ENCODE data around the gene JAM3.

JAM3 gene

DNA sequence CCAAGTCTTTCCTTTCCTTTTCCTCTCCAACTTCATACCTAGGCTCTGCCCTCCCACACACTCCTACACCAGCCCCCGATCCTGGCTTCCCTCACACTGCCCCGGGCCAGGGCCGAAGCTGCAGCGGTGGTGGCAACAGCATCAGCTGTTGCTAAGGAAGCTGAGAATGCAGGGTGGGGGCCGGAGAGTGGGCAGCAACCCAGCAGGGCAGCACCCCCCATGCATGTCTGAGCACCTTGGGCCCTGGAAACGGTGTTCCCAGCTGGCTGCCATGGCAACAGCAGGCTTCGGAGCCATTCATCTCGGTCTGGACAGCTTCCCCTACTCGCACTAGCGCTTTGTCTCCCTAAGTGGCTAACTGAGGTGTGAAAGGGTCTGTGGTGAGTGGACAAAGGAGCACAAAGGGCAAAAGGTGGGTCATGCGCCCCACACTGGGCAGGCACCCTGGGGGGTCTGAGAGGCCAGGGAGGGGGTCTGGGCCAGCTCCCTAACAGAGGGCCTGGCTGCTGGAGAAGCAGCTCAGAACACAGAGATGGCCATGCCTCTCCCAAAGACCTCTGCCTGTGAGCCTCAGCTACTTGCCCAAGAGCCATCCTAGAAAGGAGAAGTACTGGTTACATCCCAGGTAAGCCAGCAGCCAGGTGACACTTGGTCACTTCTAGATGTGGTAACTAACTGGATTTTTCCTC lies 42.1 kb upstream of the JAM3 start:
- no peak overlapping the region for H3K4me3 ChIP-seq (ENCODE audit: low read depth, low read length)
- TF ChIP-seq, protein P1, sequence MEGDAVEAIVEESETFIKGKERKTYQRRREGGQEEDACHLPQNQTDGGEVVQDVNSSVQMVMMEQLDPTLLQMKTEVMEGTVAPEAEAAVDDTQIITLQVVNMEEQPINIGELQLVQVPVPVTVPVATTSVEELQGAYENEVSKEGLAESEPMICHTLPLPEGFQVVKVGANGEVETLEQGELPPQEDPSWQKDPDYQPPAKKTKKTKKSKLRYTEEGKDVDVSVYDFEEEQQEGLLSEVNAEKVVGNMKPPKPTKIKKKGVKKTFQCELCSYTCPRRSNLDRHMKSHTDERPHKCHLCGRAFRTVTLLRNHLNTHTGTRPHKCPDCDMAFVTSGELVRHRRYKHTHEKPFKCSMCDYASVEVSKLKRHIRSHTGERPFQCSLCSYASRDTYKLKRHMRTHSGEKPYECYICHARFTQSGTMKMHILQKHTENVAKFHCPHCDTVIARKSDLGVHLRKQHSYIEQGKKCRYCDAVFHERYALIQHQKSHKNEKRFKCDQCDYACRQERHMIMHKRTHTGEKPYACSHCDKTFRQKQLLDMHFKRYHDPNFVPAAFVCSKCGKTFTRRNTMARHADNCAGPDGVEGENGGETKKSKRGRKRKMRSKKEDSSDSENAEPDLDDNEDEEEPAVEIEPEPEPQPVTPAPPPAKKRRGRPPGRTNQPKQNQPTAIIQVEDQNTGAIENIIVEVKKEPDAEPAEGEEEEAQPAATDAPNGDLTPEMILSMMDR (IDR thresholded peaks at IDR 0.05; ENCODE audit: low read depth, low read length), result no peak

DNA sequence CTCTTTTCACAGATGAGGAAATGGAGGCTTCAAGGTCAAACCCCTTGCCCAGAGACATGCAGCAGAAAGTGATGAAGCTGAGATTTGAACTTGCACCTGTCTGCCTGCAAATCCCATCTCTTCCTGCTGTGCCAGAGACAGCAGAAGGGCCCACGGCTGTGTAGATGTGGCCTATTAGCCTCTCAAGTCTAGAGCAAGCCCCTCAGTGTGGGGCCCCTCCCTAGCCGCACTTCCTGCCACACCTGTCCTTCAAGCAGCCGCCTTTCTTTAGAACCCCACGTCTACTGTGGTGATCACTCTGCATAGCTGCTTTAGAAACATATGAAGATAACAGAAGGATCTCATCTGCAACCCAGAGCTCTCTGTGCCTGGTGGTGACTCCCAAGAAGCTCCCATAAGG lies 41.2 kb upstream of the JAM3 start:
- no peak overlapping the region for H3K4me3 ChIP-seq (ENCODE audit: low read depth, low read length)
- TF ChIP-seq, protein P1 (IDR thresholded peaks at IDR 0.05; ENCODE audit: low read depth, low read length), result no peak

DNA sequence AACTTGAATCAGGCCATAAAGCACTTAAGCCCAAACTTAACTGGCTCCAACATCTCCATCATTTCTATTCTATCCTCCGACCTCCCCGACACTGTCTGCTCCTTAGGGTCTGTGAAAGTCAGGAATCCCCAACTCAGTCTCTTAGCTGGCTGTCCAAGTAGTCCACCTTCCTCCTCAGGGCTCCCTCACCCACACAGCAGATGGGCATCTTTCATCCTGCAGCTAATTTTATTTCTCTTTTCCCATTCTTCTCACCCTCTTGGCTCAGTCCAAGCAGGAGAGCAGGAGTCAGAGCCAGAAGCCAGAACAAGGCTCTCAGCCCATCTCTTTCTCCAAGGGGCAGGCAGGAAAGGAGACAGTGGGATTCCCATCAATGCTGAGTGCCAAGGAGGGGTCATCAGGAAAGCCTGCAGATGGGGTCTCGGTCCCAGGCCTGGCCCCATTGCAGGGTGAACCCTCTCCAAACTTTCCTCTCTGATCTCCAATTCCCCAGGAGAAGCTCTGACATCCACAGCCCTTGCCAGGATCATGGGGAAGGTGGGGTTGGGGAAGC lies 40.4 kb upstream of the JAM3 start:
- TF ChIP-seq, protein P1 (IDR thresholded peaks at IDR 0.05; ENCODE audit: low read depth, low read length), result no peak
- no peak overlapping the region for H3K4me3 ChIP-seq (ENCODE audit: low read depth, low read length)

DNA sequence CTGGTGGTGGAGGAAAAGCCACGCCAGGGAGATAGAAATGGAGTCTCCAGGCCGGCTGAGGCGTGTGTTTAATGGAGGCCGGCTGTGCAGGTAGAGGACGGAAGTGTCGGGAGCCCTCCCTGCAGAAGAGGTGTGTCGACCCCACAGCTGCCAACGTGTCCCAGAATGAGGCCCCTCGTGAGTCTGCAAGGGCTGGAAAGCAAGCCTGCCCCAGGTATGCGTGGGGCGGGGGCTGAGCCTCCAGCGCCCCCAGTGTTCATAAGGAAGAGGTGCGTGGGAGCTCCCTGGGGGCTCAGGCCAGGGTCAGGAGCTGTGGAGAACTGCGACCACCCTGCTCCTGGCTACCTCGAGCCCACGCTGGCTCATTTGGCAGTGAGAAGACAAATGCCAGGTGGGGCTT lies 38.0 kb upstream of the JAM3 start:
- TF ChIP-seq, protein P1 (IDR thresholded peaks at IDR 0.05; ENCODE audit: low read depth, low read length), result 0 out of 2 replicates have a peak, but pooled peaks have one; percentile 10
- no peak overlapping the region for H3K4me3 ChIP-seq (ENCODE audit: low read depth, low read length)

DNA sequence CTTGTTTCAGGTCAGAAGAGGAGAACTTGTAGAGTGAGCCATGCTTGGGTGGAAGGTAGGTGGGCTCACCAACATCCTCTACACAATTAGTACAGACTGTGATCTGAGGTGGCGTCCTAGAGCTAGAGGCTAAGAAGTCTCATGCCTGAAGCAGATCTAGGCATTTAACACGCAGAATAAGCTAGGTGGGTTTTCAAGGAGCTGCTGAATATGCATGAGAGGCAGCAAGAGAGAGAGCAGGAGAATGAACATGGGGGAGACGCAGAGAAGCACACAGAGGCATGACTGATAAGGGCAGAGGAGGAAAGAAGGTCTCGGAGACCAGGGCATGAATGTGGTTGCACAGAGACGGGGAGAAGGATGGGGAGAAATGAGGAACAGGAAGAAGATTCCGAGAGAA lies 36.8 kb upstream of the JAM3 start:
- no peak overlapping the region for H3K4me3 ChIP-seq (ENCODE audit: low read depth, low read length)
- TF ChIP-seq, protein P1 (IDR thresholded peaks at IDR 0.05; ENCODE audit: low read depth, low read length), result no peak

DNA sequence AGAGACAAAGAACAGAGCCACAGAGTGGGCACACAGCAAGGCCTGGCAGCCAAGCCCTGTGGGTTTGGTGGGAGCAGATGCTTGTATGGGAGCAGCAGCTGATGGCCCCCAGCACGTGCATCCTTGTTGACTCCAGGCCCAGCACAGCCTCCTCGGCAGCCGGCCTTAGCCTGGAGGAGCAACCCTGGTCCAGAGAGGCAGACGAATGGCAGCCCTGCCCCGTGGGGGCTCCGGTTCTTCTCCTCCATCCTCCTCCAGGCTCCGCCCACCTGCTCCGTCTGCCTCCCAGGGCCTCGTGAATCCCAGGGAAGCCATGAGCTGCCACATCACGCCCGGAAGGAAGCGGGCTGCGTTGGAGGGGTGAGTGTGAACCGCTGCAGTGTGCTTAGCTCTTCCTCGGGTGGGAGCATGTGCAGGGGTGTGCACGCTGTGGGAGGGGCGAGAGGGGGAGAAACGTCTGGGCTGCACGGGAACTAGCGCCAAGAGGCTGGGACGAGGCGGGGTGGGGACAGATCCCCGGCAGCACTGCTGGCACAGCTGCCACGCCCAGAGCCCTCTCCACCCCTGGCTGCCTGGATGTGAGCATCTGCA lies 36.3 kb upstream of the JAM3 start:
- TF ChIP-seq, protein P1 (IDR thresholded peaks at IDR 0.05; ENCODE audit: low read depth, low read length), result no peak
- no peak overlapping the region for H3K4me3 ChIP-seq (ENCODE audit: low read depth, low read length)

DNA sequence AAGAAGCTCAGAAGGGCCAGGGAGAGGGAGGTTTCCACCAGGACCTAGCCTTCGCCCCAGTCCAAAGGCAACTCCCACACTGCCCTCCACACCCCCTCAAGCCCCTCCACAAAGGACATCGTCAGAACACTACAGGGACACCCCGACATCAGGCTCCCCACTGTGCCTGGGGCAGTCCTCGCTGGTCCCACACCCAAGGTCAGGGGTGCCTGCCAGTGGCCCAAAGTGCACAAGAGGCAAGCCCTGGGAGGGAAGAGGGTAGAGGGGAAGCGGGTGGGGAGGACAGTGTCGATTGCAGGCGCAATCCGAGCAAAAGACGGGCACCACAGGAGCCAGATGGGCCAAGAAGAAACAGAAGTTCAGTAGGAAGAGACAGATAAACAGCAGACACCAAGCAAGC lies 35.6 kb upstream of the JAM3 start:
- TF ChIP-seq, protein P1 (IDR thresholded peaks at IDR 0.05; ENCODE audit: low read depth, low read length), result no peak
- no peak overlapping the region for H3K4me3 ChIP-seq (ENCODE audit: low read depth, low read length)

Measured in WI38 (cell line).